22Rv1 (cell line): ENCODE data around the gene EPN2.

ENCODE experiments used
- CTCF ChIP-seq: fragments of 450-650 bp; IDR thresholded peaks from 2 replicates; pipeline ENCODE4 v1.5.1; 2017; ENCODE audit warnings: mild to moderate bottlenecking
- ZFX ChIP-seq: fragments of 450-650 bp; IDR thresholded peaks from 2 replicates; pipeline ENCODE4 v1.6.1; 2017; ENCODE audit warnings: antibody characterized with exemption, borderline replicate concordance

- TF ChIP-seq CTCF (no peak), ZFX (no peak)
Measured at GRCh38 chr17:19301973-19302372, 64.8 kb downstream of the EPN2 start.
